ENCODE data around the gene SCFD2. TPM values are rescaled to one million over a fixed set of nuclear protein-coding genes. Genes with fewer than 3 reads are reported as not detected.

Gene SCFD2
- total RNA-seq, 1 donor from 2014 or later, result 22.8 TPM

- H3K4me1 ChIP-seq, result no peaks in the 10 kb centered on the region
- H3K27ac ChIP-seq, result no peak overlapping the region
- intact Hi-C loops (cut with DNase I), result no loop called here
- no peaks in the 10 kb centered on the region for H3K36me3 ChIP-seq
- H3K9me3 ChIP-seq, result no peaks in the 10 kb centered on the region
- DNase-seq (ENCODE audit: low spot score in 2 of 2), result no peak
- no peaks in the 10 kb centered on the region for H3K27me3 ChIP-seq
- H3K4me3 ChIP-seq, result no peak overlapping the region
- TF ChIP-seq, protein P1, sequence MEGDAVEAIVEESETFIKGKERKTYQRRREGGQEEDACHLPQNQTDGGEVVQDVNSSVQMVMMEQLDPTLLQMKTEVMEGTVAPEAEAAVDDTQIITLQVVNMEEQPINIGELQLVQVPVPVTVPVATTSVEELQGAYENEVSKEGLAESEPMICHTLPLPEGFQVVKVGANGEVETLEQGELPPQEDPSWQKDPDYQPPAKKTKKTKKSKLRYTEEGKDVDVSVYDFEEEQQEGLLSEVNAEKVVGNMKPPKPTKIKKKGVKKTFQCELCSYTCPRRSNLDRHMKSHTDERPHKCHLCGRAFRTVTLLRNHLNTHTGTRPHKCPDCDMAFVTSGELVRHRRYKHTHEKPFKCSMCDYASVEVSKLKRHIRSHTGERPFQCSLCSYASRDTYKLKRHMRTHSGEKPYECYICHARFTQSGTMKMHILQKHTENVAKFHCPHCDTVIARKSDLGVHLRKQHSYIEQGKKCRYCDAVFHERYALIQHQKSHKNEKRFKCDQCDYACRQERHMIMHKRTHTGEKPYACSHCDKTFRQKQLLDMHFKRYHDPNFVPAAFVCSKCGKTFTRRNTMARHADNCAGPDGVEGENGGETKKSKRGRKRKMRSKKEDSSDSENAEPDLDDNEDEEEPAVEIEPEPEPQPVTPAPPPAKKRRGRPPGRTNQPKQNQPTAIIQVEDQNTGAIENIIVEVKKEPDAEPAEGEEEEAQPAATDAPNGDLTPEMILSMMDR (IDR thresholded peaks at IDR 0.05), result no peak
These were observed 407.8 kb downstream of the SCFD2 start for GRCh38 chr4:52957835-52958631.

- no peaks in the 10 kb centered on the region for H3K9me3 ChIP-seq
- H3K27ac ChIP-seq, result no peak overlapping the region
- no peak overlapping the region for H3K4me3 ChIP-seq
- DNase-seq (ENCODE audit: low spot score in 2 of 2), result no peak
- no peaks in the 10 kb centered on the region for H3K4me1 ChIP-seq
- TF ChIP-seq, protein P1 (IDR thresholded peaks at IDR 0.05), result no peak
- intact Hi-C loops (cut with DNase I), result no loop called here
- no peaks in the 10 kb centered on the region for H3K27me3 ChIP-seq
- H3K36me3 ChIP-seq, result no peaks in the 10 kb centered on the region
These were observed 408.6 kb downstream of the SCFD2 start for GRCh38 chr4:52957220-52957686.

- H3K36me3 ChIP-seq, result no peaks in the 10 kb centered on the region
- intact Hi-C loops (cut with DNase I), result no loop called here
- no peak for DNase-seq (ENCODE audit: low spot score in 2 of 2)
- no peak overlapping the region for H3K27ac ChIP-seq
- TF ChIP-seq, protein P1 (IDR thresholded peaks at IDR 0.05), result no peak
- H3K9me3 ChIP-seq, result no peaks in the 10 kb centered on the region
- H3K4me3 ChIP-seq, result no peak overlapping the region
- H3K27me3 ChIP-seq, result no peaks in the 10 kb centered on the region
- H3K4me1 ChIP-seq, result no peaks in the 10 kb centered on the region
These were observed 409.2 kb downstream of the SCFD2 start for GRCh38 chr4:52956691-52957090.

GRCh38 chr4:52954560-52955170 lies 411.2 kb downstream of the SCFD2 start:
- H3K27ac ChIP-seq, result no peak overlapping the region

GRCh38 chr4:52952540-52952939 lies 413.3 kb downstream of the SCFD2 start:
- Histone ChIP-seq H3K27me3 (no peaks in the 10 kb centered on the region), H3K4me3 (no peak overlapping the region), H3K4me1 (no peaks in the 10 kb centered on the region), H3K27ac (no peak overlapping the region), H3K9me3 (no peaks in the 10 kb centered on the region), H3K36me3 (no peaks in the 10 kb centered on the region)
- no peak for DNase-seq (ENCODE audit: low spot score in 2 of 2)
- TF ChIP-seq, protein P1 (IDR thresholded peaks at IDR 0.05), result no peak
- intact Hi-C loops (cut with DNase I), result no loop called here

More at GRCh38 chr4:52954560-52955170, 411.2 kb downstream of the SCFD2 start:
- intact Hi-C loops (cut with DNase I), result no loop called here
- TF ChIP-seq, protein P1 (IDR thresholded peaks at IDR 0.05), result no peak
- Histone ChIP-seq H3K4me3 (no peak overlapping the region), H3K9me3 (no peaks in the 10 kb centered on the region), H3K27me3 (no peaks in the 10 kb centered on the region), H3K36me3 (no peaks in the 10 kb centered on the region), H3K4me1 (no peaks in the 10 kb centered on the region)
- DNase-seq (ENCODE audit: low spot score in 2 of 2), result no peak
